OCI-M2 (cell line): ENCODE results near the gene SLK.

Experiments used
- DNase-seq: peaks from one replicate; lab custom pipeline; 2025; ENCODE audit not compliant: unreplicated experiment; lab: John Stamatoyannopoulos, UW

SLK gene

GRCh38 chr10:103986360-103986759, 19.4 kb downstream of the SLK start:
- no peak for DNase-seq

- no peak for DNase-seq
Observed at GRCh38 chr10:103990121-103990520, 23.2 kb downstream of the SLK start.

- DNase-seq, result no peak
Observed at GRCh38 chr10:103990531-103990930, 23.6 kb downstream of the SLK start.

GRCh38 chr10:103991393-103992128, 24.6 kb downstream of the SLK start:
- DNase-seq, result no peak

- no peak for DNase-seq
Observed at GRCh38 chr10:103995134-103995533, 28.2 kb downstream of the SLK start.

- DNase-seq, result no peak
Observed at GRCh38 chr10:103998805-103999204, 31.9 kb downstream of the SLK start.

- no peak for DNase-seq
Observed at GRCh38 chr10:104002911-104003310, 36.0 kb downstream of the SLK start.

GRCh38 chr10:104005172-104005863, 38.4 kb downstream of the SLK start:
- DNase-seq, result no peak

GRCh38 chr10:104011904-104012303, 45.0 kb downstream of the SLK start:
- no peak for DNase-seq

- DNase-seq, result no peak
Observed at GRCh38 chr10:104013489-104013888, 46.5 kb downstream of the SLK start.

GRCh38 chr10:104014176-104014575, 47.2 kb downstream of the SLK start:
- DNase-seq, result no peak

- no peak for DNase-seq
Observed at GRCh38 chr10:104016661-104017060, 49.7 kb downstream of the SLK start.

GRCh38 chr10:104018471-104018870, 51.5 kb downstream of the SLK start:
- no peak for DNase-seq

GRCh38 chr10:104020020-104020419, 53.1 kb downstream of the SLK start:
- no peak for DNase-seq

GRCh38 chr10:104021246-104021645, 54.3 kb downstream of the SLK start:
- no peak for DNase-seq

- DNase-seq, result no peak
Observed at GRCh38 chr10:104022026-104022425, 55.1 kb downstream of the SLK start.

GRCh38 chr10:104025524-104025923, 58.6 kb downstream of the SLK start:
- no peak for DNase-seq

GRCh38 chr10:104026762-104027161, 59.8 kb downstream of the SLK start:
- no peak for DNase-seq

- no peak for DNase-seq
Observed at GRCh38 chr10:104028146-104028545, 61.2 kb downstream of the SLK start.

- DNase-seq, result no peak
Observed at GRCh38 chr10:104028823-104029520, 62.0 kb downstream of the SLK start.

GRCh38 chr10:104029521-104029860, 62.6 kb downstream of the SLK start:
- DNase-seq, result no peak

- no peak for DNase-seq
Observed at GRCh38 chr10:104031631-104032030, 64.7 kb downstream of the SLK start.
